Smooth muscle cell (in vitro differentiated cells): ENCODE measurements around the gene AFTPH. TPM values are rescaled to one million over a fixed set of nuclear protein-coding genes. Genes with fewer than 3 reads are reported as not detected.

Experiments
- DNase-seq: peaks from one replicate; lab custom pipeline; 2025; ENCODE audit not compliant: unreplicated experiment; lab: John Stamatoyannopoulos, UW
- H2AFZ ChIP-seq: fragments of 200-600 bp; sonication (generic); 2 replicates; pipeline ENCODE4 v1.6.0; 2016; ENCODE audit warnings: antibody characterized with exemption, low read depth, mild to moderate bottlenecking
- H3F3A ChIP-seq: fragments of 200-600 bp; sonication (generic); 2 replicates; pipeline ENCODE4 v1.6.0; 2017; ENCODE audit warnings: antibody characterized with exemption, low read depth
- H3K27ac ChIP-seq: fragments of 200-600 bp; sonication (generic); 2 replicates; pipeline ENCODE4 v1.5.1; 2016; ENCODE audit warnings: low read depth, mild to moderate bottlenecking
- H3K27me3 ChIP-seq: fragments of 200-600 bp; sonication (generic); 2 replicates; pipeline ENCODE4 v1.6.1; 2016; ENCODE audit warnings: low read depth, mild to moderate bottlenecking
- H3K36me3 ChIP-seq: fragments of 200-600 bp; sonication (generic); 2 replicates; pipeline ENCODE4 v1.5.1; 2016; ENCODE audit warnings: low read depth
- H3K4me1 ChIP-seq: fragments of 200-600 bp; sonication (generic); 2 replicates; pipeline ENCODE4 v1.5.1; 2016; ENCODE audit warnings: low read depth
- H3K4me2 ChIP-seq: fragments of 200-600 bp; sonication (generic); 2 replicates; pipeline ENCODE4 v1.6.0; 2016; ENCODE audit warnings: mild to moderate bottlenecking
- H3K4me3 ChIP-seq: fragments of 200-600 bp; sonication (generic); 2 replicates; pipeline ENCODE4 v1.5.1; 2016; ENCODE audit warnings: mild to moderate bottlenecking
- H3K79me2 ChIP-seq: fragments of 200-600 bp; sonication (generic); 2 replicates; pipeline ENCODE4 v1.6.0; 2016; ENCODE audit warnings: low read depth, mild to moderate bottlenecking
- H3K9ac ChIP-seq: fragments of 200-600 bp; sonication (generic); 2 replicates; pipeline ENCODE4 v1.6.0; 2016; ENCODE audit warnings: low read depth
- H3K9me3 ChIP-seq: fragments of 200-600 bp; sonication (generic); replicated peaks from 2 replicates; pipeline ENCODE4 v1.5.1; 2016; ENCODE audit warnings: low read depth
- H4K20me1 ChIP-seq: fragments of 200-600 bp; sonication (generic); 2 replicates; pipeline ENCODE4 v1.6.0; 2016; ENCODE audit warnings: low read depth
- WGBS: methylation state at CpG from one replicate; pipeline ENCODE4 v1.1.7; 2016; ENCODE audit warnings: low lambda C conversion rate; 5-methylcytosine and 5-hydroxymethylcytosine counted together
- polyA plus RNA-seq: library from polyadenylated mRNA; unstranded; fragments of >200 nt; fragmentation: Nextera tagmentation; extraction: Ambion mirVana; gene quantifications from 2 replicates; pipeline ENCODE4 v1.2.1, GENCODE V29; 2016
- total RNA-seq: library from RNA; depleted of rRNA; stranded (reverse); fragments of >200 nt; gene quantifications from 2 replicates; pipeline ENCODE4 v1.2.3, GENCODE V29; 2014
- TF ChIP-seq, protein P1 (sequence below): fragments of 200-600 bp; sonication (generic); IDR thresholded peaks from 2 replicates; pipeline ENCODE4 v1.5.1; 2017; ENCODE audit warnings: borderline replicate concordance, mild to moderate bottlenecking, antibody characterized with exemption; ENCODE audit not compliant: insufficient read depth, poor library complexity, severe bottlenecking

Gene AFTPH
- total and polyA plus RNA-seq, 2 experiments from 2014 or later: 5.5 to 26.3 TPM

DNA sequence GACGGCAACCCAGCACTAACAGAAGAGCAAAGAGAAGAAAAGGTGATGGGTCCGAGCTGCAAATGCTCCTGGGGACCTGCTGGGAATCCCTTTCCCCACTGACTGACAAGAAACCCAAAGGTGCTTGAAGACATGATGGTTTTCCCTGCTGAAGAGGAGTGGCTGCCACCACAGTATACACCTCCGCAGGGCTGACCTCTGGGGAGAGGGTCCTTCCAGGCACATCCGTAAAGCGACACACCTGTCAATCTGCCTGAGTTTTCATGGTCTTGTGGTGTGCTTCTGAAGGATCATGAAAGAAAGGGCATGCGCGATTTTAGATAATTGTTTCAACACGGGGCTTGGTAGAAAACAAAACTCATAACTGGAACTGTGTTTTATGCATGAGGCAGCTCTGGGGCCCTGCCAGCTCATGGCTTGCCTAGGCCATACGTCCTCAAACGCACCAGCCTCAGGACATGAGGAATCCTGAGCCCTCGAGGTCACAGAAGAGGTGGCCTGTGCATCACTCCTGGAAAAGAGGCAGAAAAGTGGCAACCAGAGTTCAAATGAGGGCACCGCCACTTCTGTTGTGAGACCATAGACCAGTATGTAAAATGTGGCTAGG, 77.8 kb downstream of the AFTPH start:
- H2AFZ ChIP-seq: no peak overlapping the region
- DNase-seq: no peak

DNA sequence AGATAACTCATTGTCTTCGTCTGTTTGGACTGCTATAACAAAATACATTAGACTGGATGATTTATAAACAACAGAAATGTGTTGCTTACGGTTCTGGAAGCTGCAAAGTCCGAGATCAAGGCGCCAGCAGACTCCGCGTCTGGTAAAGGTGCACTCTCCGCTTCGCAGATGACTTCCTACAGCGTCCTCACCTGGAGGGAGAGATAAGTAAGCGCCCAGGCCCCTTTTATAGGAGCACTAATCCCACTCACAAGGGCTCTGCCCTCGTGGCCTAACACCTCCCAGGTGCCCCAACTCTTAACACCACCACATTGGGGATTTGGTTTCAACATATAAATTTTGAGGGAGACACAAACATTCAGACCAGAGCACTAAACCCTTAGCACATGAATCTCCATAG, 78.3 kb downstream of the AFTPH start:
- 85% methylated on average over 11 of the region's 11 CpGs for WGBS
- Histone ChIP-seq H3K4me3 (no peak overlapping the region), H3K79me2 (no peaks in the 10 kb centered on the region), H3K4me2 (no peak overlapping the region), H3K27me3 (no peaks in the 10 kb centered on the region), H2AFZ (no peak overlapping the region), H3K27ac (no peak overlapping the region), H3K9ac (no peak overlapping the region), H3K9me3 (no peaks in the 10 kb centered on the region), H3F3A (no peaks in the 10 kb centered on the region), H4K20me1 (no peaks in the 10 kb centered on the region), H3K36me3 (no peaks in the 10 kb centered on the region), H3K4me1 (no peaks in the 10 kb centered on the region)
- TF ChIP-seq, protein P1, sequence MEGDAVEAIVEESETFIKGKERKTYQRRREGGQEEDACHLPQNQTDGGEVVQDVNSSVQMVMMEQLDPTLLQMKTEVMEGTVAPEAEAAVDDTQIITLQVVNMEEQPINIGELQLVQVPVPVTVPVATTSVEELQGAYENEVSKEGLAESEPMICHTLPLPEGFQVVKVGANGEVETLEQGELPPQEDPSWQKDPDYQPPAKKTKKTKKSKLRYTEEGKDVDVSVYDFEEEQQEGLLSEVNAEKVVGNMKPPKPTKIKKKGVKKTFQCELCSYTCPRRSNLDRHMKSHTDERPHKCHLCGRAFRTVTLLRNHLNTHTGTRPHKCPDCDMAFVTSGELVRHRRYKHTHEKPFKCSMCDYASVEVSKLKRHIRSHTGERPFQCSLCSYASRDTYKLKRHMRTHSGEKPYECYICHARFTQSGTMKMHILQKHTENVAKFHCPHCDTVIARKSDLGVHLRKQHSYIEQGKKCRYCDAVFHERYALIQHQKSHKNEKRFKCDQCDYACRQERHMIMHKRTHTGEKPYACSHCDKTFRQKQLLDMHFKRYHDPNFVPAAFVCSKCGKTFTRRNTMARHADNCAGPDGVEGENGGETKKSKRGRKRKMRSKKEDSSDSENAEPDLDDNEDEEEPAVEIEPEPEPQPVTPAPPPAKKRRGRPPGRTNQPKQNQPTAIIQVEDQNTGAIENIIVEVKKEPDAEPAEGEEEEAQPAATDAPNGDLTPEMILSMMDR: no peak
- DNase-seq: no peak

More for the DNA sequence above, 77.8 kb downstream of the AFTPH start:
- no peaks in the 10 kb centered on the region for H3K36me3 ChIP-seq
- 88% methylated on average over 12 of the region's 12 CpGs for WGBS
- no peaks in the 10 kb centered on the region for H3K27me3 ChIP-seq
- no peaks in the 10 kb centered on the region for H4K20me1 ChIP-seq
- H3F3A ChIP-seq: no peaks in the 10 kb centered on the region
- no peak overlapping the region for H3K9ac ChIP-seq
- H3K27ac ChIP-seq: no peak overlapping the region
- no peaks in the 10 kb centered on the region for H3K9me3 ChIP-seq
- no peaks in the 10 kb centered on the region for H3K4me1 ChIP-seq
- no peak overlapping the region for H3K4me3 ChIP-seq
- H3K79me2 ChIP-seq: no peaks in the 10 kb centered on the region
- H3K4me2 ChIP-seq: no peak overlapping the region
- TF ChIP-seq, protein P1: no peak

DNA sequence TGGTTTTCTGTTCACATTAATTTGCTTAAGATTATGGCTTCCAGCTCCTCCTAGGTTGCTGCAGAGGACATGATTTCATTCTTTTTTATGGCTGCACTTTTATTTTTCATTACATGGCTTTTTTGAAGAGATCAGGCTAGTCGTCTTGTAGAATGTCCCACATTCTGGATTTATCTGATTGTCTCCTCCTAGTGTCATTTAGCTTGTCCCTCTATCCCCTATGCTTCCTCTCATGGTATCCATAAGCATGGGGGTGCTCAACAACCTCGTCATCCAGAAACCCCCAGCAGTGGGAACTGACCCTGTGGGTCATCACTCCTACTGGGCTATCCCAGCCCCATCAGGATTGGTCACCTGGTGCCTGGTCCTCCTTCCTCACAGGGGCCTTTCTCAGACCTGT, 80.0 kb downstream of the AFTPH start:
- no peak overlapping the region for H2AFZ ChIP-seq
- no peaks in the 10 kb centered on the region for H3K79me2 ChIP-seq
- TF ChIP-seq, protein P1: no peak
- no peak overlapping the region for H3K9ac ChIP-seq
- H3K9me3 ChIP-seq: no peaks in the 10 kb centered on the region
- H3K27ac ChIP-seq: peak overlapping the region; percentile 62
- no peaks in the 10 kb centered on the region for H3K27me3 ChIP-seq
- no peak overlapping the region for H3K4me2 ChIP-seq
- H3F3A ChIP-seq: peaks cover 5% of the 10 kb centered on the region
- H3K4me3 ChIP-seq: no peak overlapping the region
- no peaks in the 10 kb centered on the region for H4K20me1 ChIP-seq
- no peaks in the 10 kb centered on the region for H3K36me3 ChIP-seq
- 88% methylated on average over 2 of the region's 2 CpGs for WGBS
- peaks cover 3% of the 10 kb centered on the region for H3K4me1 ChIP-seq
- no peak for DNase-seq

DNA sequence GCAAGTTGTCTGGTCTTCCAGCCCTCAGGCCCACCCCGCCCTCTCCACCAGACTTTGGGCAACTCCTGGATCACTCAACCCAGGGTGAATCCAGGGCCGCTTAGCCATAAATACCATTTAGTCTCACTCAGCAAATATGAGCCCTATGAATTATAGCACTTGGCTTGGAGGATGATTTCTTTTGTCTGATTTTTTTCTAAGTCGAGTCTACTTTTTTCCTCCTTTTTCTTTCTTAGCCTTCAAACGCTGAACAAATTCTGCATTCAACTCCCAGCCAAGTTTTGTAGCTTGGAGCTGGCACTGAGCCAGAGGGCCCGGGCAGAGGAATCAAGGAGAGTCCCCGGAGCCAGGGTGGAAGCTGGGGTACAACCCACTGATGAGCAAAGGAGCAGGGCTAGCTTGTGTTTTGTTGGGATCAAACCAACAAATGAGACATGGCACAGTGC, 80.9 kb downstream of the AFTPH start:
- Histone ChIP-seq H3K4me1 (peaks cover 3% of the 10 kb centered on the region), H3K4me2 (no peak overlapping the region)

More for the DNA sequence above, 80.9 kb downstream of the AFTPH start:
- TF ChIP-seq, protein P1: no peak
- H2AFZ ChIP-seq: no peak overlapping the region
- no peaks in the 10 kb centered on the region for H3K36me3 ChIP-seq
- peaks cover 5% of the 10 kb centered on the region for H3F3A ChIP-seq
- peak overlapping the region; percentile 62 for H3K27ac ChIP-seq
- no peaks in the 10 kb centered on the region for H3K79me2 ChIP-seq
- H3K9me3 ChIP-seq: no peaks in the 10 kb centered on the region
- DNase-seq: no peak
- 80% methylated on average over 6 of the region's 6 CpGs for WGBS
- no peaks in the 10 kb centered on the region for H4K20me1 ChIP-seq
- no peak overlapping the region for H3K9ac ChIP-seq
- H3K27me3 ChIP-seq: no peaks in the 10 kb centered on the region
- H3K4me3 ChIP-seq: no peak overlapping the region
